HepG2 (cell line): ENCODE results near the gene MCEE. TPM values are rescaled to one million over a fixed set of nuclear protein-coding genes. Genes with fewer than 3 reads are reported as not detected.

Source experiments
- ARID2 ChIP-seq: sonication (generic); formaldehyde crosslinking; IDR thresholded peaks from 2 replicates; pipeline ENCODE4 v1.8.1; 2022; ENCODE audit warnings: mild to moderate bottlenecking, missing genetic modification reagents, borderline replicate concordance
- CBX2 ChIP-seq, 2 experiments: fragments of 200-600 bp in 1 of 2; sonication (generic); formaldehyde crosslinking in 1 of 2; IDR thresholded peaks; 2 replicates each; pipeline versions ENCODE4 v1.7.0 to v1.8.1; 2018 to 2022; ENCODE audit warnings: low read depth in 2 of 2, low read length in 1 of 2, mild to moderate bottlenecking in 1 of 2, missing genetic modification reagents in 1 of 2
- EED ChIP-seq: sonication (generic); formaldehyde crosslinking; IDR thresholded peaks from 2 replicates; pipeline ENCODE4 v1.5.0; 2020; ENCODE audit warnings: mild to moderate bottlenecking, missing genetic modification reagents
- ESRRA ChIP-seq: sonication (generic); formaldehyde crosslinking; IDR thresholded peaks from 2 replicates; pipeline ENCODE4 v1.5.1; 2020; ENCODE audit warnings: mild to moderate bottlenecking, low read depth, missing genetic modification reagents
- GZF1 ChIP-seq: sonication (generic); formaldehyde crosslinking; IDR thresholded peaks from 2 replicates; pipeline ENCODE4 v1.5.1; 2020; ENCODE audit warnings: mild to moderate bottlenecking, missing genetic modification reagents
- HNF4G ChIP-seq, 2 experiments: sonication (generic) in 1 of 2; formaldehyde crosslinking in 1 of 2; IDR thresholded peaks; 2 replicates each; pipeline versions ENCODE4 v1.4.0 to v1.6.1; 2011 to 2020; ENCODE audit warnings: borderline replicate concordance in 2 of 2, low read depth in 2 of 2, mild to moderate bottlenecking in 2 of 2, low read length in 1 of 2, missing genetic modification reagents in 1 of 2, moderate library complexity in 1 of 2
- HOXA5 ChIP-seq: sonication (generic); formaldehyde crosslinking; IDR thresholded peaks from 2 replicates; pipeline ENCODE4 v1.4.0; 2020; ENCODE audit warnings: missing genetic modification reagents
- IRX3 ChIP-seq: sonication (generic); formaldehyde crosslinking; IDR thresholded peaks from 2 replicates; pipeline ENCODE4 v1.8.1; 2023; ENCODE audit warnings: mild to moderate bottlenecking, low read depth, missing genetic modification reagents, borderline replicate concordance
- KLF11 ChIP-seq: IDR thresholded peaks from 2 replicates; pipeline ENCODE4 v1.6.1; 2016; ENCODE audit warnings: missing compliant biosample characterization
- KLF16 ChIP-seq, 2 experiments: sonication (generic) in 1 of 2; formaldehyde crosslinking in 1 of 2; IDR thresholded peaks; 2 replicates each; pipeline versions ENCODE4 v1.6.1 to v1.8.0; 2016 to 2023; ENCODE audit warnings: missing genetic modification reagents in 2 of 2, missing compliant biosample characterization in 1 of 2
- LCORL ChIP-seq, 2 experiments: fragments of 450-650 bp in 1 of 2; sonication (generic) in 1 of 2; formaldehyde crosslinking in 1 of 2; IDR thresholded peaks; 2 replicates each; pipeline versions ENCODE4 v1.5.0 to v1.6.1; 2017 to 2020; ENCODE audit warnings: antibody characterized with exemption in 1 of 2, missing genetic modification reagents in 1 of 2
- PAX8 ChIP-seq: sonication (generic); formaldehyde crosslinking; IDR thresholded peaks from 2 replicates; pipeline ENCODE4 v1.8.0; 2022; ENCODE audit warnings: mild to moderate bottlenecking, missing genetic modification reagents, borderline replicate concordance
- POLR2AphosphoS2 ChIP-seq: IDR thresholded peaks from 2 replicates; pipeline ENCODE4 v1.6.1; 2011; ENCODE audit warnings: low read depth, low read length, improper control_type of control experiment
- POLR2G ChIP-seq: fragments of 200-400 bp; formaldehyde crosslinking; IDR thresholded peaks from 2 replicates; pipeline ENCODE4 v1.6.1; 2018; ENCODE audit warnings: mild to moderate bottlenecking, low read depth, low read length, moderate library complexity
- RBAK ChIP-seq: sonication (generic); formaldehyde crosslinking; IDR thresholded peaks from 2 replicates; pipeline ENCODE4 v1.5.1; 2020; ENCODE audit warnings: mild to moderate bottlenecking, missing genetic modification reagents
- SP4 ChIP-seq: sonication (generic); formaldehyde crosslinking; IDR thresholded peaks from 2 replicates; pipeline ENCODE4 v1.8.1; 2023; ENCODE audit warnings: mild to moderate bottlenecking, missing genetic modification reagents
- SRSF4 ChIP-seq: fragments of 200-400 bp; formaldehyde crosslinking; IDR thresholded peaks from one replicate; pipeline ENCODE4 v1.6.1; 2018; ENCODE audit warnings: mild to moderate bottlenecking, low read depth, low read length, moderate library complexity; ENCODE audit not compliant: poor library complexity, severe bottlenecking
- SYNCRIP ChIP-seq: fragments of 200-400 bp; formaldehyde crosslinking; IDR thresholded peaks from 2 replicates; pipeline ENCODE4 v1.6.1; 2018; ENCODE audit warnings: mild to moderate bottlenecking, low read depth, low read length; ENCODE audit not compliant: insufficient read depth
- TAF1 ChIP-seq: sonication (generic); formaldehyde crosslinking; IDR thresholded peaks from 2 replicates; pipeline ENCODE4 v1.4.0; 2020; ENCODE audit warnings: missing genetic modification reagents
- TFDP2 ChIP-seq: sonication (generic); formaldehyde crosslinking; IDR thresholded peaks from 2 replicates; pipeline ENCODE4 v1.4.0; 2020; ENCODE audit warnings: missing genetic modification reagents
- TRIM24 ChIP-seq: sonication (generic); formaldehyde crosslinking; IDR thresholded peaks from 2 replicates; pipeline ENCODE4 v1.8.0; 2022; ENCODE audit warnings: mild to moderate bottlenecking, missing genetic modification reagents
- U2AF1 ChIP-seq: fragments of 200-400 bp; formaldehyde crosslinking; optimal IDR thresholded peaks from 2 replicates; pipeline ENCODE3; 2017; ENCODE audit warnings: mild to moderate bottlenecking, low read depth, low read length
- ZBTB7A ChIP-seq: sonication (generic); formaldehyde crosslinking; IDR thresholded peaks from 2 replicates; pipeline ENCODE4 v1.8.0; 2022; ENCODE audit warnings: mild to moderate bottlenecking, missing genetic modification reagents
- ZFP36L1 ChIP-seq: sonication (generic); formaldehyde crosslinking; IDR thresholded peaks from 2 replicates; pipeline ENCODE4 v1.8.0; 2022; ENCODE audit warnings: mild to moderate bottlenecking, missing genetic modification reagents, moderate library complexity
- ZNF207 ChIP-seq: fragments of 450-650 bp; IDR thresholded peaks from 2 replicates; pipeline ENCODE4 v1.6.1; 2016; ENCODE audit warnings: antibody characterized with exemption, borderline replicate concordance
- ZNF256 ChIP-seq: sonication (generic); formaldehyde crosslinking; conservative IDR thresholded peaks from 2 replicates; pipeline ENCODE4 v1.4.0; 2020; ENCODE audit warnings: missing genetic modification reagents
- ZNF317 ChIP-seq: sonication (generic); formaldehyde crosslinking; IDR thresholded peaks from 2 replicates; pipeline ENCODE4 v1.5.0; 2020; ENCODE audit warnings: mild to moderate bottlenecking, missing genetic modification reagents
- ZNF44 ChIP-seq: sonication (generic); formaldehyde crosslinking; IDR thresholded peaks from 2 replicates; pipeline ENCODE4 v1.5.1; 2020; ENCODE audit warnings: mild to moderate bottlenecking, missing genetic modification reagents
- ZNF740 ChIP-seq: sonication (generic); formaldehyde crosslinking; IDR thresholded peaks from 2 replicates; pipeline ENCODE4 v1.4.0; 2020; ENCODE audit warnings: missing genetic modification reagents
- ZNF781 ChIP-seq: sonication (generic); formaldehyde crosslinking; IDR thresholded peaks from 2 replicates; pipeline ENCODE4 v1.5.1; 2020; ENCODE audit warnings: borderline replicate concordance, mild to moderate bottlenecking, missing genetic modification reagents; ENCODE audit errors: not compliant biosample characterization
- ZNF878 ChIP-seq: sonication (generic); formaldehyde crosslinking; IDR thresholded peaks from 2 replicates; pipeline ENCODE4 v1.8.1; 2023; ENCODE audit warnings: mild to moderate bottlenecking, missing genetic modification reagents, moderate library complexity
- ZZZ3 ChIP-seq: sonication (generic); formaldehyde crosslinking; IDR thresholded peaks from 2 replicates; pipeline ENCODE4 v1.4.0; 2020; ENCODE audit warnings: missing genetic modification reagents, mild to moderate bottlenecking, borderline replicate concordance
- polyA plus RNA-seq, 8 experiments: library from polyadenylated mRNA; depleted of rRNA in 3 of 8; stranded (reverse) in 7 of 8; unstranded in 1 of 8; fragments of >200 nt; fragmentation: Illumina TruSeq in 4 of 8; extraction: Trizol in 4 of 8; gene quantifications; 2 replicates each; pipeline versions ENCODE4 v1.2.1 to v1.2.3, GENCODE V29; 2011 to 2016; ENCODE audit warnings: low read depth in 4 of 8, missing spikeins in 1 of 8, mixed read lengths in 1 of 8; ENCODE audit not compliant: insufficient read depth in 1 of 8
- total RNA-seq, 5 experiments: library from RNA; depleted of rRNA; stranded (reverse); fragments of >200 nt; fragmentation: Illumina TruSeq; extraction: Trizol; gene quantifications; 2 replicates each; pipeline ENCODE4 v1.2.3, GENCODE V29; 2016; ENCODE audit warnings: low read depth in 1 of 5

MCEE gene
- total and polyA plus RNA-seq, 2 of the 13 experiments (the other 11 are each of a cell fraction or from before 2014, with no cell fraction given), result 32.0 to 66.9 TPM

GRCh38 chr2:71129902-71130151, 202 bp downstream of the MCEE start (continued):
- no peak for TF ChIP-seq LCORL (IDR thresholded peaks at IDR 0.05)
- TF ChIP-seq LCORL (CRISPR knock-in tag; IDR thresholded peaks at IDR 0.05), result no peak; the same call in 1 of the 2 replicates
- TF ChIP-seq TAF1, result no peak
- TF ChIP-seq HNF4G (IDR thresholded peaks at IDR 0.05; ENCODE audit: borderline replicate concordance, low read depth, low read length), result no peak
- TF ChIP-seq HNF4G (CRISPR knock-in tag; IDR thresholded peaks at IDR 0.05; ENCODE audit: borderline replicate concordance, low read depth), result no peak
- no peak; the same call in 1 of the 2 replicates for TF ChIP-seq ESRRA (CRISPR knock-in tag)
- peak; percentile 68 for TF ChIP-seq GZF1 (CRISPR knock-in tag)
- TF ChIP-seq RBAK (CRISPR knock-in tag), result no peak
- TF ChIP-seq PAX8, result no peak
- no peak; the same call in 1 of the 2 replicates for TF ChIP-seq ZZZ3
- peak; percentile 68; the same call in 1 of the 2 replicates for TF ChIP-seq ZNF317 (CRISPR knock-in tag)
- TF ChIP-seq SRSF4, result no peak
- no peak; the same call in 1 of the 2 replicates for TF ChIP-seq HOXA5
- no peak for TF ChIP-seq ARID2 (CRISPR knock-in tag)
- 0 out of 2 replicates have a peak, but pooled peaks have one; percentile 16 for TF ChIP-seq ZFP36L1 (CRISPR knock-in tag)
- TF ChIP-seq ZNF781 (CRISPR knock-in tag), result peak; percentile 67
- no peak; the same call in 1 of the 2 replicates for TF ChIP-seq ZNF256 (CRISPR knock-in tag)
- TF ChIP-seq SP4 (CRISPR knock-in tag), result no peak
- TF ChIP-seq KLF11, result no peak
- no peak for TF ChIP-seq U2AF1
- no peak; the same call in 1 of the 2 replicates for TF ChIP-seq ZNF740 (CRISPR knock-in tag)
- TF ChIP-seq ZNF207, result no peak
- peak; percentile 16; the same call in 1 of the 2 replicates for TF ChIP-seq EED (CRISPR knock-in tag)
- no peak; the same call in 1 of the 2 replicates for TF ChIP-seq ZBTB7A
- no peak for TF ChIP-seq POLR2G
- TF ChIP-seq ZNF878, result no peak
- no peak for TF ChIP-seq TRIM24 (CRISPR knock-in tag)
- TF ChIP-seq CBX2 (IDR thresholded peaks at IDR 0.05; ENCODE audit: low read depth, low read length), result no peak
- no peak for TF ChIP-seq CBX2 (CRISPR knock-in tag; IDR thresholded peaks at IDR 0.05; ENCODE audit: low read depth)
- no peak for TF ChIP-seq POLR2AphosphoS2
- TF ChIP-seq SYNCRIP, result no peak
- TF ChIP-seq KLF16 (CRISPR knock-in tag; IDR thresholded peaks at IDR 0.05), result peak in 1 of 2 experiments; percentile 93; a peak in 2 of 4 replicates
- TF ChIP-seq ZNF44 (CRISPR knock-in tag), result no peak; the same call in none of the 2 replicates
- no peak; the same call in 1 of the 2 replicates for TF ChIP-seq TFDP2 (CRISPR knock-in tag)
- TF ChIP-seq IRX3 (CRISPR knock-in tag), result no peak
